Measurements from ENCODE around the gene CDK6.

GRCh38 chr7:92632791-92633190 is 203.6 kb downstream of the CDK6 start:
- TF ChIP-seq CTCF (IDR thresholded peaks at IDR 0.05) (no peak), POLR2AphosphoS5 (IDR thresholded peaks at IDR 0.05) (no peak)

All from prostate gland (tissue), 2 donors.